ENCODE results near the gene CCDC170.

The CCDC170 gene

GRCh38 chr6:151589667-151590066 is 95.8 kb downstream of the CCDC170 start:
- Mint-ChIP-seq H3K27me3 (peaks cover 17% of the 10 kb centered on the region), H3K36me3 (no peaks in the 10 kb centered on the region)
- CTCF ChIA-PET: interaction anchor here (0.6 kb wide), 1 partner anchor 767 kb away, joined by 3 read pairs; no protein-coding TSS in a partner anchor

GRCh38 chr6:151590742-151591141 is 96.9 kb downstream of the CCDC170 start:
- no peak overlapping the region for H3K4me3 Mint-ChIP-seq
- no peak overlapping the region for H3K27ac Mint-ChIP-seq
- H3K27me3 Mint-ChIP-seq: peaks cover 13% of the 10 kb centered on the region
- no peak for DNase-seq
- no peaks in the 10 kb centered on the region for H3K36me3 Mint-ChIP-seq
- no peaks in the 10 kb centered on the region for H3K9me3 Mint-ChIP-seq
- CTCF ChIA-PET: no interaction called here
- H3K4me1 Mint-ChIP-seq: no peaks in the 10 kb centered on the region

More at GRCh38 chr6:151589667-151590066, 95.8 kb downstream of the CCDC170 start:
- Mint-ChIP-seq H3K9me3 (no peaks in the 10 kb centered on the region), H3K4me1 (no peaks in the 10 kb centered on the region), H3K27ac (no peak overlapping the region), H3K4me3 (no peak overlapping the region)
- DNase-seq: no peak

- Mint-ChIP-seq H3K4me3 (no peak overlapping the region), H3K9me3 (no peaks in the 10 kb centered on the region), H3K27ac (no peak overlapping the region), H3K27me3 (peaks cover 9% of the 10 kb centered on the region), H3K4me1 (no peaks in the 10 kb centered on the region), H3K36me3 (no peaks in the 10 kb centered on the region)
- CTCF ChIA-PET: no interaction called here
- DNase-seq: no peak
Measured at GRCh38 chr6:151592449-151593159, 98.8 kb downstream of the CCDC170 start.

- DNase-seq: no peak
- no peaks in the 10 kb centered on the region for H3K36me3 Mint-ChIP-seq
- no peaks in the 10 kb centered on the region for H3K27me3 Mint-ChIP-seq
- H3K9me3 Mint-ChIP-seq: no peaks in the 10 kb centered on the region
- CTCF ChIA-PET: no interaction called here
- H3K4me3 Mint-ChIP-seq: no peak overlapping the region
- no peaks in the 10 kb centered on the region for H3K4me1 Mint-ChIP-seq
- no peak overlapping the region for H3K27ac Mint-ChIP-seq
Measured at GRCh38 chr6:151609146-151609902, 115.5 kb downstream of the CCDC170 start.

- CTCF ChIA-PET: no interaction called here
- Mint-ChIP-seq H3K9me3 (no peaks in the 10 kb centered on the region), H3K4me3 (no peak overlapping the region), H3K27ac (no peak overlapping the region), H3K27me3 (no peaks in the 10 kb centered on the region), H3K36me3 (no peaks in the 10 kb centered on the region), H3K4me1 (no peaks in the 10 kb centered on the region)
- DNase-seq: no peak
Measured at GRCh38 chr6:151610326-151610725, 116.5 kb downstream of the CCDC170 start.

GRCh38 chr6:151614630-151615029 is 120.8 kb downstream of the CCDC170 start:
- no peak for DNase-seq
- Mint-ChIP-seq H3K9me3 (no peaks in the 10 kb centered on the region), H3K4me1 (no peaks in the 10 kb centered on the region), H3K4me3 (no peak overlapping the region), H3K27me3 (peaks cover 8% of the 10 kb centered on the region), H3K27ac (no peak overlapping the region), H3K36me3 (no peaks in the 10 kb centered on the region)
- CTCF ChIA-PET: no interaction called here

- H3K4me3 Mint-ChIP-seq: no peak overlapping the region
- H3K27ac Mint-ChIP-seq: no peak overlapping the region
- no peaks in the 10 kb centered on the region for H3K36me3 Mint-ChIP-seq
- H3K9me3 Mint-ChIP-seq: no peaks in the 10 kb centered on the region
- no peak for DNase-seq
- CTCF ChIA-PET: no interaction called here
- H3K27me3 Mint-ChIP-seq: peaks cover 8% of the 10 kb centered on the region
- H3K4me1 Mint-ChIP-seq: no peaks in the 10 kb centered on the region
Measured at GRCh38 chr6:151616091-151616513, 122.3 kb downstream of the CCDC170 start.

GRCh38 chr6:151616600-151616999 is 122.8 kb downstream of the CCDC170 start:
- Mint-ChIP-seq H3K27ac (no peak overlapping the region), H3K9me3 (no peaks in the 10 kb centered on the region), H3K36me3 (no peaks in the 10 kb centered on the region), H3K4me3 (no peak overlapping the region), H3K4me1 (no peaks in the 10 kb centered on the region), H3K27me3 (peaks cover 8% of the 10 kb centered on the region)
- CTCF ChIA-PET: no interaction called here
- DNase-seq: no peak

- no peak overlapping the region for H3K4me3 Mint-ChIP-seq
- CTCF ChIA-PET: no interaction called here
- peaks cover 8% of the 10 kb centered on the region for H3K27me3 Mint-ChIP-seq
- H3K36me3 Mint-ChIP-seq: no peaks in the 10 kb centered on the region
- H3K4me1 Mint-ChIP-seq: no peaks in the 10 kb centered on the region
- DNase-seq: no peak
- H3K27ac Mint-ChIP-seq: no peak overlapping the region
- H3K9me3 Mint-ChIP-seq: no peaks in the 10 kb centered on the region
Measured at GRCh38 chr6:151617539-151617938, 123.7 kb downstream of the CCDC170 start.

GRCh38 chr6:151618717-151619116 is 124.9 kb downstream of the CCDC170 start:
- no peak overlapping the region for H3K27ac Mint-ChIP-seq
- H3K4me1 Mint-ChIP-seq: no peaks in the 10 kb centered on the region
- H3K36me3 Mint-ChIP-seq: no peaks in the 10 kb centered on the region
- DNase-seq: no peak
- peaks cover 8% of the 10 kb centered on the region for H3K27me3 Mint-ChIP-seq
- H3K9me3 Mint-ChIP-seq: no peaks in the 10 kb centered on the region
- no peak overlapping the region for H3K4me3 Mint-ChIP-seq
- CTCF ChIA-PET: no interaction called here

GRCh38 chr6:151620179-151620578 is 126.4 kb downstream of the CCDC170 start:
- H3K36me3 Mint-ChIP-seq: no peaks in the 10 kb centered on the region
- H3K27me3 Mint-ChIP-seq: peaks cover 8% of the 10 kb centered on the region
- H3K4me1 Mint-ChIP-seq: no peaks in the 10 kb centered on the region
- CTCF ChIA-PET: interaction anchor here (1.1 kb wide), 1 partner anchor 26 kb away, joined by 3 read pairs; no protein-coding TSS in a partner anchor
- DNase-seq: no peak
- no peak overlapping the region for H3K4me3 Mint-ChIP-seq
- H3K9me3 Mint-ChIP-seq: no peaks in the 10 kb centered on the region
- H3K27ac Mint-ChIP-seq: no peak overlapping the region

GRCh38 chr6:151624071-151624470 is 130.3 kb downstream of the CCDC170 start:
- H3K4me1 Mint-ChIP-seq: no peaks in the 10 kb centered on the region
- CTCF ChIA-PET: no interaction called here
- DNase-seq: no peak
- H3K9me3 Mint-ChIP-seq: no peaks in the 10 kb centered on the region
- H3K27ac Mint-ChIP-seq: no peak overlapping the region
- no peaks in the 10 kb centered on the region for H3K27me3 Mint-ChIP-seq
- H3K36me3 Mint-ChIP-seq: no peaks in the 10 kb centered on the region
- H3K4me3 Mint-ChIP-seq: no peak overlapping the region

GRCh38 chr6:151624481-151624880 is 130.7 kb downstream of the CCDC170 start:
- no peaks in the 10 kb centered on the region for H3K36me3 Mint-ChIP-seq
- no peak overlapping the region for H3K27ac Mint-ChIP-seq
- CTCF ChIA-PET: no interaction called here
- H3K4me1 Mint-ChIP-seq: no peaks in the 10 kb centered on the region
- H3K9me3 Mint-ChIP-seq: no peaks in the 10 kb centered on the region
- no peak for DNase-seq
- H3K4me3 Mint-ChIP-seq: no peak overlapping the region
- no peaks in the 10 kb centered on the region for H3K27me3 Mint-ChIP-seq

- Mint-ChIP-seq H3K27me3 (no peaks in the 10 kb centered on the region), H3K27ac (no peak overlapping the region), H3K4me3 (no peak overlapping the region), H3K9me3 (no peaks in the 10 kb centered on the region), H3K4me1 (no peaks in the 10 kb centered on the region), H3K36me3 (no peaks in the 10 kb centered on the region)
- DNase-seq: no peak
- CTCF ChIA-PET: no interaction called here
Measured at GRCh38 chr6:151624900-151625536, 131.2 kb downstream of the CCDC170 start.
